Endothelial cell of umbilical vein (primary cell): Measurements from ENCODE around the gene MLPH. TPM values are rescaled to one million over a fixed set of nuclear protein-coding genes. Genes with fewer than 3 reads are reported as not detected.

Experiments used
- BruUV-seq: library from RNA; stranded (reverse); fragments of 400-500 nt; replicated peaks from 2 replicates; lab custom pipeline; 2021; lab: Mats Ljungman, UMichigan
- CTCF ChIA-PET: fragments of 300-600, 350-600 bp; sonication (Branson Sonifier 250); formaldehyde crosslinking; loops from one replicate; lab custom pipeline; 2021; ENCODE audit warnings: antibody characterized with exemption, inconsistent platforms; lab: Charles Lee
- POLR2A ChIA-PET: fragments of 300-600, 350-600 bp; sonication (Branson Sonifier 250); formaldehyde crosslinking; loops from one replicate; lab custom pipeline; 2021; ENCODE audit warnings: antibody characterized with exemption, inconsistent platforms; lab: Charles Lee
- DNase-seq: peaks from one replicate; pipeline ENCODE4 v3.0.0-alpha.2; 2011; ENCODE audit warnings: low read depth, low spot score
- FAIRE-seq: peaks from 2 replicates; lab custom pipeline; 2011; peaks lifted over from hg19 to GRCh38; lab: Jason Lieb, UNC
- H2AFZ ChIP-seq: 2 replicates; pipeline ENCODE4 v1.6.0; 2012; ENCODE audit warnings: low read depth, low read length, control low read depth, inconsistent platforms
- H3K27ac ChIP-seq: 2 replicates; pipeline ENCODE4 v1.5.1; 2011; ENCODE audit warnings: low read depth, mild to moderate bottlenecking, control low read depth, low read length, moderate library complexity; ENCODE audit not compliant: insufficient read depth
- H3K27me3 ChIP-seq, 2 experiments: 2 replicates each; pipeline versions ENCODE4 v1.6.0 to v1.6.1; 2011; ENCODE audit warnings: low read length in 2 of 2, mixed read lengths in 1 of 2; ENCODE audit not compliant: control insufficient read depth in 2 of 2, insufficient read depth in 2 of 2
- H3K36me3 ChIP-seq, 2 experiments: 2 replicates in 1 of 2; 3 replicates in 1 of 2; pipeline ENCODE4 v1.5.1; 2011; ENCODE audit warnings: low read length in 2 of 2, mild to moderate bottlenecking in 1 of 2, moderate library complexity in 1 of 2; ENCODE audit not compliant: control insufficient read depth in 2 of 2, insufficient read depth in 2 of 2; ENCODE audit errors: extremely low read depth in 1 of 2
- H3K4me1 ChIP-seq: 3 replicates; pipeline ENCODE4 v1.5.1; 2011; ENCODE audit warnings: mild to moderate bottlenecking, low read length; ENCODE audit not compliant: control insufficient read depth, insufficient read depth; ENCODE audit errors: extremely low read depth
- H3K4me2 ChIP-seq: 2 replicates; pipeline ENCODE4 v1.6.1; 2011; ENCODE audit warnings: low read length, control low read depth, mixed read lengths; ENCODE audit not compliant: insufficient read depth
- H3K4me3 ChIP-seq, 3 experiments: fragments of 200-600 bp in 1 of 3; sonication (generic), shearing (Covaris generic) in 1 of 3; replicated peaks in 1 of 3; 2 replicates each; pipeline ENCODE4 v1.5.1; 2011 to 2016; ENCODE audit warnings: control low read depth in 3 of 3, low read length in 3 of 3, mild to moderate bottlenecking in 2 of 3, inconsistent platforms in 1 of 3, low read depth in 1 of 3, moderate library complexity in 1 of 3; ENCODE audit not compliant: insufficient read depth in 1 of 3
- H3K79me2 ChIP-seq: 2 replicates; pipeline ENCODE4 v1.6.0; 2012; ENCODE audit warnings: low read length, inconsistent platforms; ENCODE audit not compliant: control insufficient read depth, insufficient read depth
- H3K9ac ChIP-seq: replicated peaks from 2 replicates; pipeline ENCODE3; 2011; ENCODE audit warnings: low read length, control low read depth; ENCODE audit not compliant: insufficient read depth; ENCODE audit errors: extremely low read depth
- H3K9me1 ChIP-seq: replicated peaks from 3 replicates; pipeline ENCODE4 v1.6.0; 2011; ENCODE audit warnings: mild to moderate bottlenecking, low read length; ENCODE audit not compliant: control insufficient read depth, insufficient read depth; ENCODE audit errors: extremely low read depth
- H3K9me3 ChIP-seq: replicated peaks from 2 replicates; pipeline ENCODE4 v1.5.1; 2012; ENCODE audit warnings: low read length, inconsistent platforms; ENCODE audit not compliant: control insufficient read depth, insufficient read depth
- H4K20me1 ChIP-seq: replicated peaks from 2 replicates; pipeline ENCODE3; 2011; ENCODE audit warnings: mild to moderate bottlenecking, low read length; ENCODE audit not compliant: control insufficient read depth, insufficient read depth; ENCODE audit errors: extremely low read depth
- CTCF ChIP-seq, 2 donors: IDR thresholded peaks; 1 replicate in 1 of 2; 2 replicates in 1 of 2; pipeline ENCODE4 v1.5.1; 2011; ENCODE audit warnings: low read length in 2 of 2, mild to moderate bottlenecking in 2 of 2, moderate library complexity in 2 of 2, control low read depth in 1 of 2, inconsistent platforms in 1 of 2, low read depth in 1 of 2; ENCODE audit not compliant: insufficient read depth in 1 of 2; ENCODE audit errors: extremely low read depth in 1 of 2
- EZH2 ChIP-seq: IDR thresholded peaks from 2 replicates; pipeline ENCODE4 v1.6.1; 2012; ENCODE audit warnings: borderline replicate concordance, low read depth, mild to moderate bottlenecking, moderate library complexity, low read length, inconsistent platforms; ENCODE audit not compliant: severe bottlenecking
- FOS ChIP-seq: IDR thresholded peaks from 2 replicates; pipeline ENCODE4 v1.6.1; 2011; ENCODE audit warnings: mild to moderate bottlenecking, low read length, moderate library complexity, borderline replicate concordance; ENCODE audit not compliant: insufficient read depth
- GATA2 ChIP-seq: IDR thresholded peaks from 2 replicates; pipeline ENCODE4 v1.7.0; 2011; ENCODE audit warnings: low read depth, mild to moderate bottlenecking, moderate library complexity, mixed read lengths, low read length; ENCODE audit not compliant: insufficient read length, insufficient read depth
- JUN ChIP-seq: IDR thresholded peaks from 2 replicates; pipeline ENCODE4 v1.6.1; 2011; ENCODE audit warnings: borderline replicate concordance, low read depth; ENCODE audit not compliant: insufficient read length, insufficient read depth
- MAX ChIP-seq: IDR thresholded peaks from 2 replicates; pipeline ENCODE4 v1.6.1; 2011; ENCODE audit not compliant: insufficient read depth, insufficient read length
- MYC ChIP-seq: IDR thresholded peaks from one replicate; pipeline ENCODE4 v1.6.1; 2011; ENCODE audit warnings: mild to moderate bottlenecking, low read depth, low read length
- POLR2A ChIP-seq: IDR thresholded peaks from 2 replicates; pipeline ENCODE4 v1.6.1; 2012; ENCODE audit warnings: low read depth, mild to moderate bottlenecking, control low read depth, low read length
- POLR2AphosphoS5 ChIP-seq: IDR thresholded peaks from 2 replicates; pipeline ENCODE4 v1.6.1; 2012; ENCODE audit warnings: low read depth, mild to moderate bottlenecking, control low read depth, low read length, moderate library complexity; ENCODE audit not compliant: insufficient read depth
- dilution Hi-C: fragments of 300-500 bp; cut with MboI; formaldehyde crosslinking; loops from one replicate; pipeline ENCODE4 v1.15.0; 2019; ENCODE audit warnings: low sequenced_read_pairs; ENCODE audit not compliant: extremely low pct_ligation_motif_present
- intact Hi-C: fragments of 100-400 bp; cut with micrococcal nuclease; formaldehyde crosslinking; loops from one replicate; pipeline ENCODE4 v1.10.0; 2022
- polyA plus RNA-seq, 4 experiments: library from polyadenylated mRNA; depleted of rRNA in 3 of 4; stranded (reverse) in 3 of 4; unstranded in 1 of 4; fragments of >200 nt; gene quantifications; 2 replicates each; pipeline versions ENCODE4 v1.2.1 to v1.2.3, GENCODE V29; 2011 to 2012; ENCODE audit warnings: missing spikeins in 1 of 4
- total RNA-seq: library from RNA; stranded (reverse); gene quantifications from 2 replicates; pipeline ENCODE4 v1.2.3, GENCODE V29; 2021

The MLPH gene
- total and polyA plus RNA-seq, 2 donors (not counting 3 experiments of a cell fraction or from before 2014, with no cell fraction given), result not detected

- no peak overlapping the region for H3K9ac ChIP-seq
- BruUV-seq, result no TSS peak
- H3K9me3 ChIP-seq, result no peaks in the 10 kb centered on the region
- DNase-seq (no peak), FAIRE-seq (no peak)
- intact Hi-C loops, result no loop called here
- ChIA-PET CTCF (interaction anchor here (7.7 kb wide), 1 partner anchor 64 kb away, joined by 295 read pairs; no protein-coding TSS in a partner anchor), POLR2A (no interaction called here)
- dilution Hi-C loops, result no loop called here
- H3K79me2 ChIP-seq, result no peaks in the 10 kb centered on the region
- H3K27ac ChIP-seq, result no peak overlapping the region
- H3K4me3 ChIP-seq, result no peak overlapping the region
- no peaks in the 10 kb centered on the region for H3K9me1 ChIP-seq
- no peaks in the 10 kb centered on the region for H3K4me1 ChIP-seq
- H4K20me1 ChIP-seq, result no peaks in the 10 kb centered on the region
- peaks cover 2% of the 10 kb centered on the region in 2 experiments for H3K27me3 ChIP-seq
- no peak for TF ChIP-seq EZH2
- no peak for TF ChIP-seq FOS
- no peak for TF ChIP-seq POLR2A
- TF ChIP-seq GATA2, result no peak
- TF ChIP-seq MYC, result no peak
- TF ChIP-seq CTCF (IDR thresholded peaks at IDR 0.05; ENCODE audit: extremely low read depth in 1 of 2, insufficient read depth in 1 of 2, low read depth in 1 of 2, low read length in 2 of 2), result no peak
- TF ChIP-seq MAX, result no peak
- TF ChIP-seq POLR2AphosphoS5, result no peak
- TF ChIP-seq JUN, result no peak
- H3K4me2 ChIP-seq, result no peak overlapping the region
- no peak overlapping the region for H2AFZ ChIP-seq
- no peaks in the 10 kb centered on the region for H3K36me3 ChIP-seq
Observed at GRCh38 chr2:237576974-237577373, 89.9 kb downstream of the MLPH start.
